Upper lobe of left lung (tissue), 6 donors: Measurements from ENCODE around the gene JARID2. TPM values are rescaled to one million over a fixed set of nuclear protein-coding genes. Genes with fewer than 3 reads are reported as not detected.

Experiments
- ATAC-seq, 2 donors: fragments of 200-7000 bp; cut with Tn5 transposase; one replicate each; pipeline ENCODE4 v1.9.1; 2022; ENCODE audit warnings: mild to moderate bottlenecking in 2 of 2, moderate library complexity in 2 of 2; ENCODE audit not compliant: low FRiP score in 2 of 2
- DNase-seq, 2 donors: peaks; one replicate each; pipeline ENCODE4 v3.0.0-alpha.2; 2019 to 2020
- H3K27ac ChIP-seq, 4 donors: fragments of 200-600 bp; sonication (generic); one replicate each; pipeline ENCODE4 v1.5.1; 2016 to 2019
- H3K27me3 ChIP-seq, 4 donors: fragments of 200-600 bp; sonication (generic); one replicate each; pipeline ENCODE4 v1.5.1; 2017 to 2019
- H3K36me3 ChIP-seq, 4 donors: fragments of 200-600 bp; sonication (generic); one replicate each; pipeline ENCODE4 v1.5.1; 2016 to 2019
- H3K4me1 ChIP-seq, 4 donors: fragments of 200-600 bp; sonication (generic); one replicate each; pipeline ENCODE4 v1.5.1; 2018 to 2019
- H3K4me3 ChIP-seq, 4 donors: fragments of 200-600 bp; sonication (generic); one replicate each; pipeline ENCODE4 v1.5.1; 2017 to 2019; ENCODE audit warnings: mild to moderate bottlenecking in 2 of 4, moderate library complexity in 1 of 4
- H3K9me3 ChIP-seq, 4 donors: fragments of 200-600 bp; sonication (generic); one replicate each; pipeline ENCODE4 v1.5.1; 2018 to 2019
- EP300 ChIP-seq, 4 donors: sonication (generic); formaldehyde crosslinking; IDR thresholded peaks; one replicate each; pipeline ENCODE4 v1.5.1; 2017; ENCODE audit warnings: antibody characterized with exemption in 4 of 4, control low read depth in 2 of 4
- POLR2A ChIP-seq, 4 donors: fragments of 450-650 bp; IDR thresholded peaks; one replicate each; pipeline ENCODE4 v1.5.1; 2016 to 2017; ENCODE audit warnings: antibody characterized with exemption in 4 of 4, mild to moderate bottlenecking in 2 of 4
- POLR2AphosphoS5 ChIP-seq, 2 donors: sonication (generic); formaldehyde crosslinking; IDR thresholded peaks; one replicate each; pipeline ENCODE4 v1.5.1; 2017; ENCODE audit warnings: antibody characterized with exemption in 2 of 2
- WGBS, 2 donors: methylation state at CpG; one replicate each; pipeline ENCODE4 v1.1.5; 2017 to 2018; 5-methylcytosine and 5-hydroxymethylcytosine counted together
- total RNA-seq, 6 donors: library from RNA; depleted of rRNA in 4 of 6; stranded (reverse); fragments of >200 nt in 4 of 6; gene quantifications; one replicate each; pipeline versions ENCODE4 v1.1.0 to v1.2.1, GENCODE V29; 2016 to 2021
- TF ChIP-seq, protein P1 (sequence below), 6 experiments: fragments of 450-650 bp in 4 of 6; fragments of 200-600 bp in 2 of 6; sonication (generic) in 2 of 6; IDR thresholded peaks; one replicate each; pipeline ENCODE4 v1.5.1; 2016 to 2019; ENCODE audit warnings: antibody characterized with exemption in 6 of 6
- donor health status: DM: no; HTN: no; CAD: no; lungs with moderate emphysema.
- donor health status: DM: no; HTN: yes; CAD: no; lungs with severe emphysema.

JARID2 gene
- total RNA-seq, 6 donors from 2014 or later = 9.6 to 37.7 (median 16.4) TPM

GRCh38 chr6:15522026-15522425, 276.2 kb downstream of the JARID2 start:
- H3K4me1 ChIP-seq = peaks cover 0 to 9% (median 5%) of the 10 kb centered on the region in 4 donors
- peaks cover 9 to 71% (median 44%) of the 10 kb centered on the region in 4 donors for H3K36me3 ChIP-seq
- H3K9me3 ChIP-seq = no peaks in the 10 kb centered on the region
- no peak overlapping the region for H3K4me3 ChIP-seq
- 94 to 97% methylated on average over 5 to 9 of the region's 9 CpGs for WGBS, 2 donors
- ATAC-seq (no peak), DNase-seq (no peak)
- H3K27me3 ChIP-seq = no peaks in the 10 kb centered on the region
- peak overlapping the region in 1 of 4 donors; percentile 32 for H3K27ac ChIP-seq
- TF ChIP-seq POLR2A (IDR thresholded peaks at IDR 0.05) (no peak), EP300 (IDR thresholded peaks at IDR 0.05) (no peak), POLR2AphosphoS5 (IDR thresholded peaks at IDR 0.05) (no peak)
- TF ChIP-seq, protein P1, sequence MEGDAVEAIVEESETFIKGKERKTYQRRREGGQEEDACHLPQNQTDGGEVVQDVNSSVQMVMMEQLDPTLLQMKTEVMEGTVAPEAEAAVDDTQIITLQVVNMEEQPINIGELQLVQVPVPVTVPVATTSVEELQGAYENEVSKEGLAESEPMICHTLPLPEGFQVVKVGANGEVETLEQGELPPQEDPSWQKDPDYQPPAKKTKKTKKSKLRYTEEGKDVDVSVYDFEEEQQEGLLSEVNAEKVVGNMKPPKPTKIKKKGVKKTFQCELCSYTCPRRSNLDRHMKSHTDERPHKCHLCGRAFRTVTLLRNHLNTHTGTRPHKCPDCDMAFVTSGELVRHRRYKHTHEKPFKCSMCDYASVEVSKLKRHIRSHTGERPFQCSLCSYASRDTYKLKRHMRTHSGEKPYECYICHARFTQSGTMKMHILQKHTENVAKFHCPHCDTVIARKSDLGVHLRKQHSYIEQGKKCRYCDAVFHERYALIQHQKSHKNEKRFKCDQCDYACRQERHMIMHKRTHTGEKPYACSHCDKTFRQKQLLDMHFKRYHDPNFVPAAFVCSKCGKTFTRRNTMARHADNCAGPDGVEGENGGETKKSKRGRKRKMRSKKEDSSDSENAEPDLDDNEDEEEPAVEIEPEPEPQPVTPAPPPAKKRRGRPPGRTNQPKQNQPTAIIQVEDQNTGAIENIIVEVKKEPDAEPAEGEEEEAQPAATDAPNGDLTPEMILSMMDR (IDR thresholded peaks at IDR 0.05) = no peak

- Histone ChIP-seq H3K27me3 (no peaks in the 10 kb centered on the region), H3K27ac (peak overlapping the region in 1 of 4 donors; percentile 32), H3K4me1 (peaks cover 0 to 9% (median 5%) of the 10 kb centered on the region in 4 donors), H3K4me3 (no peak overlapping the region), H3K36me3 (peaks cover 9 to 67% (median 40%) of the 10 kb centered on the region in 4 donors), H3K9me3 (no peaks in the 10 kb centered on the region)
- DNase-seq = no peak
- ATAC-seq = peak in 1 of 2 donors; percentile 26
- TF ChIP-seq POLR2AphosphoS5 (IDR thresholded peaks at IDR 0.05) (no peak), EP300 (IDR thresholded peaks at IDR 0.05) (no peak)
- TF ChIP-seq, protein P1 (IDR thresholded peaks at IDR 0.05) = no peak
- 62 to 70% methylated on average over 5 to 6 of the region's 6 CpGs for WGBS, 2 donors
Observed at GRCh38 chr6:15522427-15522826, 276.6 kb downstream of the JARID2 start.

DNA sequence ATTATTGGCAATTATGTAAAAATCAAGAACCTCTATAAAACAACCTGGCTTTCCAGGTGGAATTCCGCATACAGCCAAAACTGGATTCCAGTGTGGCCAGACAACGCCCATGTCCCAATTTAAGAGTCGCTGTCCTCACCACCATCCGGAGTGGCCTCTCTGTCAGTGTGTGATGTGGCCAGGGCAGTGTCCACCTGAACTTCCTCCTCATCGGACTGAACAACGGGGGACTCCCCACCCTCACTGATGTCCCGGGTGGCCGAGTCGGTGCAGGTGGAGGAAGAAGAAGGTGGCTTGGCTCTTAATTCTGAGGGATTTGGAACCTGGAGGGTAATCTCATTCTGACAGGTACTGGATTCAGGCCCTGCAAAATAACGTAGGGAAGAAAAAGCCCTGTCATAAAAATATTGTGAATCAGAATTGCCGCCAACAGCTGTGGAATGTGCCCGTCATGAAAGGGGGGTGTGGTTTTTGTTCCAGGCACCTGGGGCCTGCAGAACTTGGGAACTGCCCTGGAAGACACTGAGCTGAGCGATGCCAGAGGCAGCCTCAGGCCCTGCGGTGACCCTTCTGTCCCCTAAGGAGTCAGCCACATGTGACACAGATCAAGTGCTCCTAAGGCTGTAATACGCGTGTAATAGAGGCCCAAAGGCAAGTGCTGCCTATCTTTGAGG, 277.1 kb downstream of the JARID2 start:
- 93% methylated on average over 16 of the region's 16 CpGs for WGBS, 2 donors
- no peak for DNase-seq

DNA sequence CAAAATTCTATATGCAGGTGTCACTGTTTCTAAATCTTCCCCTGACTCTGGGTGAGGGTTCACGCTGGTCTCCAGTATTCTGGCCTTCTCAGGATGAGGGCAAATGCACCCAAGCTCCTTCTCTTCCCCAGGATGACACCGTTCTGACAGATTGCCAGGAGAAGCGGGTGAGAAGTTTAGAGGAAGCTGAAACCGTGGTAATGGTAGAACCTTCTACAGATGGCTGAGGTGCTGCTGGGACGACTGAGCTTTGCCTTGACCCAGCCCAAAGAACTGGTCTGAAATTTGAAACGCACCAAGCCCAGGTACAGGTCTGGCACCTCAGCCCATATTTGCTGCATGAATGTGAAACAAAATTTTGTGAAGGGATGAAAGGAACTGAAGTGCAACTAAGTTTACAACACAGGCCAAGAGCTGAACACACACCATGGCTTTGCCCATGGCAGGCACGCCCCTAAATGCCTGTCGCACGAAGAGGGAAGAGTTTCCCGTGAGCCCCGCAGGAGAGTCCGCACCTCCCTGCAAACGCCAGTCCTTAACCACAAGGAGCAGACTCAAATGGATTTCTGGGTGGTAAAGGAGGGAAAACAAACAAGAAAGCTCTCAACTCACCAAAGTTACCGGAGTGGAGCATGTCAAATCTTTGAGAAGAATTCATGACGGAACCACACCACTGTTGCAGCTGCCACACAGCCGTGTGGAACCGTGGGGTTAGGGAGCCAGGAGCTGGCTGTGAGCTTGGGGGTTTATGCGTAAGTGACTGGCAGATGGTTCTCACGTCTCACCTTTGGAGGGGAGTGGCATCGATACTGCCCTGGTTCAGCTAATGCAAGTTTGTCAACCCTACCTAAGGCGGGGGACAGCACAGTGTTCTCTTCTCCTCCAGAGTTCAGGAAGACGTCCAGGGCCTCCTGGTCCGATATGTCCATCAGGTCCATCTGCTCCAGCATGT, 278.1 kb downstream of the JARID2 start:
- no peak for DNase-seq
- 94 to 95% methylated on average over 23 of the region's 23 CpGs for WGBS, 2 donors
- Histone ChIP-seq H3K27me3 (no peaks in the 10 kb centered on the region), H3K27ac (no peak overlapping the region), H3K4me1 (peaks cover 0 to 9% (median 5%) of the 10 kb centered on the region in 4 donors), H3K4me3 (no peak overlapping the region), H3K9me3 (no peaks in the 10 kb centered on the region), H3K36me3 (peaks cover 9 to 60% (median 26%) of the 10 kb centered on the region in 4 donors)
- no peak for ATAC-seq
- TF ChIP-seq, protein P1 (IDR thresholded peaks at IDR 0.05) = no peak
- TF ChIP-seq POLR2A (IDR thresholded peaks at IDR 0.05) (no peak), EP300 (IDR thresholded peaks at IDR 0.05) (no peak), POLR2AphosphoS5 (IDR thresholded peaks at IDR 0.05) (no peak)

More for the DNA sequence above, 277.1 kb downstream of the JARID2 start:
- H3K4me3 ChIP-seq = no peak overlapping the region
- peaks cover 0 to 9% (median 5%) of the 10 kb centered on the region in 4 donors for H3K4me1 ChIP-seq
- ATAC-seq = no peak
- peak overlapping the region in 1 of 4 donors; percentile 32 for H3K27ac ChIP-seq
- H3K36me3 ChIP-seq = peaks cover 9 to 61% (median 35%) of the 10 kb centered on the region in 4 donors
- H3K9me3 ChIP-seq = no peaks in the 10 kb centered on the region
- H3K27me3 ChIP-seq = no peaks in the 10 kb centered on the region
- TF ChIP-seq EP300 (IDR thresholded peaks at IDR 0.05) = no peak
- no peak for TF ChIP-seq POLR2A (IDR thresholded peaks at IDR 0.05)
- TF ChIP-seq POLR2AphosphoS5 (IDR thresholded peaks at IDR 0.05) = no peak
- TF ChIP-seq, protein P1 (IDR thresholded peaks at IDR 0.05) = no peak
